ENCODE data around the gene HMGXB4. TPM values are rescaled to one million over a fixed set of nuclear protein-coding genes. Genes with fewer than 3 reads are reported as not detected.

Gene HMGXB4
- total RNA-seq, 3 donors from 2014 or later (not counting 1 experiment from before 2014, with no cell fraction given): 40.4 to 46.1 (median 40.7) TPM

DNA sequence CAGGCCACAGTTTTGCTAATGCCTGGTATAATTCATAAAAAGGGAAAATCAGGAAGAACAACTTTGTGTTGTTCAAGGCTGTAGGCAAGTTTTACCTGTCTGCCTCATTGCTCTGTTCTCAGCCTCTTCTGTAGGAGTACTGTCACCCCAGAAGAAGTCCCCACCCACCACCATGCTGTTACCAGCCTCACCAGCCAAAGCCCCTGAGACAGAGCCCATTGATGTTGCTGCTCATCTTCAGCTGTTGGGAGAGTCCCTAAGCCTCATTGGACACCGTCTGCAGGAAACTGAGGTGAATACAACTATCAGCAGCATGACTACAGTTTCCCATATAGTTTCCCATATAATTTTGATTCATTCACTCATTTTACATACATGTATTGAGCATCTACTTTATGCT, 30.8 kb downstream of the HMGXB4 start:
- Mint-ChIP-seq H3K36me3 (peaks cover 2% of the 10 kb centered on the region), H3K27ac (no peak overlapping the region), H3K4me3 (no peak overlapping the region), H3K27me3 (ENCODE audit: low read depth in 2 of 2) (no peaks in the 10 kb centered on the region), H3K4me1 (no peaks in the 10 kb centered on the region), H3K9me3 (no peaks in the 10 kb centered on the region)
- Histone ChIP-seq H3K27me3 (ENCODE audit: control insufficient read depth, insufficient read depth, low read length) (no peaks in the 10 kb centered on the region), H3K36me3 (ENCODE audit: control insufficient read depth, insufficient read depth, low read length) (peaks cover 56% of the 10 kb centered on the region), H3K4me3 (ENCODE audit: low read length) (no peak overlapping the region), H3K9me3 (ENCODE audit: control insufficient read depth, insufficient read depth, low read length) (no peaks in the 10 kb centered on the region), H3K27ac (ENCODE audit: low read length) (no peak overlapping the region), H3K4me1 (ENCODE audit: control insufficient read depth, insufficient read depth, low read length) (no peaks in the 10 kb centered on the region)
- intact Hi-C loops (cut with micrococcal nuclease): no loop called here
- 100% methylated on average over 1 of the region's 1 CpG for WGBS (ENCODE audit: insufficient coverage)
- TF ChIP-seq, protein P1, sequence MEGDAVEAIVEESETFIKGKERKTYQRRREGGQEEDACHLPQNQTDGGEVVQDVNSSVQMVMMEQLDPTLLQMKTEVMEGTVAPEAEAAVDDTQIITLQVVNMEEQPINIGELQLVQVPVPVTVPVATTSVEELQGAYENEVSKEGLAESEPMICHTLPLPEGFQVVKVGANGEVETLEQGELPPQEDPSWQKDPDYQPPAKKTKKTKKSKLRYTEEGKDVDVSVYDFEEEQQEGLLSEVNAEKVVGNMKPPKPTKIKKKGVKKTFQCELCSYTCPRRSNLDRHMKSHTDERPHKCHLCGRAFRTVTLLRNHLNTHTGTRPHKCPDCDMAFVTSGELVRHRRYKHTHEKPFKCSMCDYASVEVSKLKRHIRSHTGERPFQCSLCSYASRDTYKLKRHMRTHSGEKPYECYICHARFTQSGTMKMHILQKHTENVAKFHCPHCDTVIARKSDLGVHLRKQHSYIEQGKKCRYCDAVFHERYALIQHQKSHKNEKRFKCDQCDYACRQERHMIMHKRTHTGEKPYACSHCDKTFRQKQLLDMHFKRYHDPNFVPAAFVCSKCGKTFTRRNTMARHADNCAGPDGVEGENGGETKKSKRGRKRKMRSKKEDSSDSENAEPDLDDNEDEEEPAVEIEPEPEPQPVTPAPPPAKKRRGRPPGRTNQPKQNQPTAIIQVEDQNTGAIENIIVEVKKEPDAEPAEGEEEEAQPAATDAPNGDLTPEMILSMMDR (IDR thresholded peaks at IDR 0.05): no peak
- no peak for ATAC-seq
- DNase-seq: no peak

DNA sequence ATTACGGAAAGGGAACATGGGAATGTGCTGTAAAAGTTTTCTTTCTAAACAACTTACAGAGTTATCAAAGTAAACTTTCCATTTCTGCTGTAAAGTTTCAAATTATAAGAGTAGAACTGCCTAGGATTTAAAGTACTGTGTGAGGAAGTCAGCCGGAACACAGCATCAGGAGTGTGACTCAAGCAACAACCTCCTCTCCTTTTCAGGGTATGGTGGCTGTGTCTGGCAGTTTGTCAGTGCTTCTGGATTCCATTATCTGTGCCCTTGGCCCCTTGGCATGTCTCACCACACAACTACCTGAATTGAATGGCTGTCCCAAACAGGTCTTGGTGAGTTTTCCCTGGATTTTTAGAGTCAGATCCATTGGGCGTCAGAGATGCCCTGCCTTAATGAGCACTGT, 35.5 kb downstream of the HMGXB4 start:
- intact Hi-C loops (cut with micrococcal nuclease): no loop called here
- DNase-seq (no peak), ATAC-seq (no peak)
- TF ChIP-seq, protein P1 (IDR thresholded peaks at IDR 0.05): no peak
- Mint-ChIP-seq H3K27me3 (ENCODE audit: low read depth in 2 of 2) (no peaks in the 10 kb centered on the region), H3K4me3 (no peak overlapping the region), H3K36me3 (peaks cover 8% of the 10 kb centered on the region), H3K9me3 (no peaks in the 10 kb centered on the region), H3K27ac (no peak overlapping the region), H3K4me1 (no peaks in the 10 kb centered on the region)
- H3K4me1 ChIP-seq (ENCODE audit: control insufficient read depth, insufficient read depth, low read length): no peaks in the 10 kb centered on the region
- 100% methylated on average over 3 of the region's 3 CpGs for WGBS (ENCODE audit: insufficient coverage)
- no peak overlapping the region for H3K4me3 ChIP-seq (ENCODE audit: low read length)
- peaks cover 32% of the 10 kb centered on the region for H3K36me3 ChIP-seq (ENCODE audit: control insufficient read depth, insufficient read depth, low read length)
- no peak overlapping the region for H3K27ac ChIP-seq (ENCODE audit: low read length)
- H3K9me3 ChIP-seq (ENCODE audit: control insufficient read depth, insufficient read depth, low read length): no peaks in the 10 kb centered on the region
- H3K27me3 ChIP-seq (ENCODE audit: control insufficient read depth, insufficient read depth, low read length): no peaks in the 10 kb centered on the region

DNA sequence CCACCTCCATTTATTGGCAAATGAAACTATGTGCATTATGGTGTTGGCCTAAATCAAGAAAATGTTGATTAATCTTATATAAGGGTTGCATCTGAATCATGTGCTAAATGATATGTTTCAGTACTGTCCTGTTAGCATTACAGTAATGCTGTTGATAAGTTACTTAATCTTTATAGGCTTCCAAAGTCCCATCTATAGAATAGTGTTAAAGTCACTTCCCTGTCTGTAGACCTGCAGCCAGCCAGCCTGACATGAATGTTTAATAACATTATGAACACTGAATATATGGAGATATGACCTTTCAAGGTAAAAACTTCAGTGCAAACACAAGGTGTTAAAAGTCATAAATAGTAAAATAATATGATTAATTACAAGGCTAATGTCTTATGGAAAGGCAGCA, 38.8 kb downstream of the HMGXB4 start:
- no peak overlapping the region for H3K27ac Mint-ChIP-seq
- peaks cover 13 to 14% of the 10 kb centered on the region in 2 donors for H3K4me1 Mint-ChIP-seq
- H3K36me3 Mint-ChIP-seq: peaks cover 8% of the 10 kb centered on the region

More for the DNA sequence above, 38.8 kb downstream of the HMGXB4 start:
- intact Hi-C loops (cut with micrococcal nuclease): no loop called here
- Histone ChIP-seq H3K9me3 (ENCODE audit: control insufficient read depth, insufficient read depth, low read length) (no peaks in the 10 kb centered on the region), H3K36me3 (ENCODE audit: control insufficient read depth, insufficient read depth, low read length) (peaks cover 11% of the 10 kb centered on the region), H3K4me1 (ENCODE audit: control insufficient read depth, insufficient read depth, low read length) (peaks cover 16% of the 10 kb centered on the region), H3K27me3 (ENCODE audit: control insufficient read depth, insufficient read depth, low read length) (no peaks in the 10 kb centered on the region), H3K4me3 (ENCODE audit: low read length) (no peak overlapping the region), H3K27ac (ENCODE audit: low read length) (no peak overlapping the region)
- H3K4me3 Mint-ChIP-seq: no peak overlapping the region
- TF ChIP-seq, protein P1 (IDR thresholded peaks at IDR 0.05): no peak
- H3K27me3 Mint-ChIP-seq (ENCODE audit: low read depth in 2 of 2): no peaks in the 10 kb centered on the region
- no peak for ATAC-seq
- no peaks in the 10 kb centered on the region for H3K9me3 Mint-ChIP-seq
- no peak for DNase-seq
